ENCODE measurements around the gene CCDC146.
A peak's percentile ranks its signal among the peaks of the same experiment; 100 is the strongest.
"Not testable (repeated sequence)": the region's sequence is repeated elsewhere in the genome, so short reads cannot be mapped to it uniquely, and the experiment has no call there.

The CCDC146 gene

GRCh38 chr7:77121860-77122681, at the start of gene CCDC146:
CCDC146 (plus strand) TSS chr7:77122615; CDS start chr7:77167669, 45,054 bp downstream.
- peak; percentile 83 for DNase-seq (ENCODE audit: low read depth)

- DNase-seq (ENCODE audit: low read depth), result not testable (repeated sequence)
These were observed 47.5 kb upstream of the CCDC146 start for GRCh38 chr7:77074786-77075396.

- not testable (repeated sequence) for DNase-seq (ENCODE audit: low read depth)
These were observed 45.4 kb upstream of the CCDC146 start for GRCh38 chr7:77077060-77077459.

- DNase-seq (ENCODE audit: low read depth), result not testable (repeated sequence)
These were observed 43.3 kb upstream of the CCDC146 start for GRCh38 chr7:77079112-77079511.

- not testable (repeated sequence) for DNase-seq (ENCODE audit: low read depth)
These were observed 42.8 kb upstream of the CCDC146 start for GRCh38 chr7:77079624-77080023.

GRCh38 chr7:77080236-77080635, 42.2 kb upstream of the CCDC146 start:
- DNase-seq (ENCODE audit: low read depth), result not testable (repeated sequence)

GRCh38 chr7:77082192-77082591, 40.2 kb upstream of the CCDC146 start:
- DNase-seq (ENCODE audit: low read depth), result not testable (repeated sequence)

- not testable (repeated sequence) for DNase-seq (ENCODE audit: low read depth)
These were observed 30.1 kb upstream of the CCDC146 start for GRCh38 chr7:77092301-77092700.

GRCh38 chr7:77100501-77100900, 21.9 kb upstream of the CCDC146 start:
- DNase-seq (ENCODE audit: low read depth), result not testable (repeated sequence)

- DNase-seq (ENCODE audit: low read depth), result not testable (repeated sequence)
These were observed 21.2 kb upstream of the CCDC146 start for GRCh38 chr7:77101187-77101586.

- DNase-seq (ENCODE audit: low read depth), result not testable (repeated sequence)
These were observed 19.7 kb upstream of the CCDC146 start for GRCh38 chr7:77102671-77103070.

- DNase-seq (ENCODE audit: low read depth), result not testable (repeated sequence)
These were observed 16.5 kb upstream of the CCDC146 start for GRCh38 chr7:77105904-77106303.

- not testable (repeated sequence) for DNase-seq (ENCODE audit: low read depth)
These were observed 14.8 kb upstream of the CCDC146 start for GRCh38 chr7:77107659-77108058.

GRCh38 chr7:77108362-77108761, 14.1 kb upstream of the CCDC146 start:
- not testable (repeated sequence) for DNase-seq (ENCODE audit: low read depth)

GRCh38 chr7:77112719-77113306, 9.6 kb upstream of the CCDC146 start:
- DNase-seq (ENCODE audit: low read depth), result not testable (repeated sequence)

- DNase-seq (ENCODE audit: low read depth), result not testable (repeated sequence)
These were observed 3.1 kb downstream of the CCDC146 start for GRCh38 chr7:77125486-77125885.

GRCh38 chr7:77127009-77127408, 4.6 kb downstream of the CCDC146 start:
- not testable (repeated sequence) for DNase-seq (ENCODE audit: low read depth)

GRCh38 chr7:77128582-77129410, 6.4 kb downstream of the CCDC146 start:
- not testable (repeated sequence) for DNase-seq (ENCODE audit: low read depth)

- not testable (repeated sequence) for DNase-seq (ENCODE audit: low read depth)
These were observed 9.4 kb downstream of the CCDC146 start for GRCh38 chr7:77131781-77132180.

- DNase-seq (ENCODE audit: low read depth), result not testable (repeated sequence)
These were observed 16.3 kb downstream of the CCDC146 start for GRCh38 chr7:77138668-77139067.

- not testable (repeated sequence) for DNase-seq (ENCODE audit: low read depth)
These were observed 17.9 kb downstream of the CCDC146 start for GRCh38 chr7:77140291-77140690.

- not testable (repeated sequence) for DNase-seq (ENCODE audit: low read depth)
These were observed 29.8 kb downstream of the CCDC146 start for GRCh38 chr7:77152232-77152631.

Data from stimulated activated CD8-positive, alpha-beta memory T cell treated with anti-CD3 and anti-CD28 coated beads, Interleukin-12 subunit alpha, Interleukin-12 subunit beta, amount 100 ng/mL, for 4 hours (primary cell).